HG02981 (cell line): ENCODE data around the gene SPATA33.
"Not testable (repeated sequence)": the region's sequence is repeated elsewhere in the genome, so short reads cannot be mapped to it uniquely, and the experiment has no call there.

Experiments used
- ATAC-seq: cut with Tn5 transposase; IDR thresholded peaks from one replicate; pipeline ENCODE4 v1.9.1; 2021; ENCODE audit warnings: mild to moderate bottlenecking, moderate library complexity; ENCODE audit not compliant: unreplicated experiment

Gene SPATA33

GRCh38 chr16:89624777-89625761, 32.6 kb upstream of the SPATA33 start:
- no peak for ATAC-seq

DNA sequence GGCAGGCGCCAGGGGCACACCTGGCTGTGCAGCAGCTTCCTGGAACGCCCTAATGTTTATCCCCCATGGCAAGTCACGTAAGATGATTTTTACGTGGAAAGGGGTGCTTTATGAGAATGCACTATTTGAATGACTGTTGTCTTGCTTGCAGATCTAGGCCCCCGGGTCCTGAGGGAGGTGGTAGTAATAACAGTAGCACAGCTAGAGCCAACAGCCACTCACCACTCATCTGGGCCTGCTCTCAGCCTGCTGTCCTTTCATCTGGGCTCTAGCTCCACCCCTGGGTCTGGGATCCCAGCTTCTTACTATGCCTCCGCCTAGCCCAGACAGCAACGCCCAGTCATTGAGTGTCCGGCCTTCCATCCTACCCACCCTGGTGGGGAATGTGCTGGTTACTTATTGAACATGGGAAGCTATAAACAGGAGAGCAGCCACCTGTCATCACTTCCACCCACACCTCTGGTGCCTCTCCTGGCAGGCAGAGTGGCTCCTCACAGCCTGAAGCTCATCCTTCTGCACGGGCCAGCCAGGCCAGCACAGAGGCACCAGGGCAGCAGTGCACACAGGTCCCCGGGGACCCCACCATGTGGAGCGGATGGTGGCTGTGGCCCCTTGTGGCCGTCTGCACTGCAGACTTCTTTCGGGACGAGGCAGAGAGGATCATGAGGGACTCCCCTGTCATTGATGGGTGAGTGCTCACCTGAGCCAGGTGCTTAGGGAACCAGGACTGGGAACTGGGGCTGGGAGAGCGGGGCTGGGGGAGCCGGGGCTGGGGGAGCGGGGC, 27.6 kb upstream of the SPATA33 start:
- ATAC-seq, result no peak

DNA sequence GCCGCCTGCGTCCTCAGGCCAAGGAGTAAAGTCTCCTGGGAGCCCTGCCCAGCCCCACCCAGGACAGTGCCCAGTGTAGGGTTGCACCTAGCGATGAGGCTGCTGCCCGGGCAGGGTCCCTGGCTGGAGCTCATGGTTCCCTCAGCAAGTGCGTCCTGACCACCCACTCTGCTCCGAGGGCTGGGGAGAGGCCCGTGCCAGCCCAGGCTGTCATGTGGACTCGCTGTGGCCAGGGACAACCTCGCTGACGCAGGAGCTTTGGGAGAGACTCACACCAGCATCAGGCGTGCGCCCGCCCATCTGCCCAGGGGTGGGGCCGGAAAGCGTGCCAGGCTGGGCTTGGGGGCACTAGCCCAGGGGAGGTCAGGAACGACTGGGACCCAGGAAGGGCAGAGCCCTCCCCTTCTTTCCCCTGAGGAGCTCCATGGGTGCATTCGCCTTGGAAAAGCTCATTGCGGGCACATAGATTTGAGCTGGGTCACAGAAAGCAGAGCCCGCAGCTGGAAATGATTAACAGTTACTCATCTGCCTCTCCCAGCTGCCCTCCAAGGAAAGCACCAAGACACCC, 24.5 kb upstream of the SPATA33 start:
- no peak for ATAC-seq

- not testable (repeated sequence) for ATAC-seq
Observed at GRCh38 chr16:89634463-89635385, 22.9 kb upstream of the SPATA33 start.

- no peak for ATAC-seq
Observed at GRCh38 chr16:89636663-89637062, 21.0 kb upstream of the SPATA33 start.

DNA sequence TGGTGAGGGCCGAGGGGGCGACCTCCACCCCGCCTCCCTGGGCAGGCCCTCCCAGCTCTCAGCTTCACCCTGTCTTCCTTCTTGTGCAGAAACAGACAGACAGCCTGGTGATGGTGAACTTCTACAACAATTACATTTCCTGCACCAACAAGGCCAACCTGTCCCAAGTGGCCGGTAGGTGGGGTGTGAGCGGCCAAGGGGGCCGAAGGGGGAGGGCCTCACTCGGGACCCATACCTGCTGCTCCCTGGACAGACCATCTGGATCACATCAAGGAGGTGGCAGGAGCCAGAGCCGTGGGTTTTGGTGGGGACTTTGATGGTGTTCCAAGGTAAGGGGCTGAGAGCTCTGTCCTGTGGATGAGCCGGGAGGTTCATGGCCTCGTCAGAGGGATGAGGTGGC, 20.3 kb upstream of the SPATA33 start:
- ATAC-seq, result no peak

DNA sequence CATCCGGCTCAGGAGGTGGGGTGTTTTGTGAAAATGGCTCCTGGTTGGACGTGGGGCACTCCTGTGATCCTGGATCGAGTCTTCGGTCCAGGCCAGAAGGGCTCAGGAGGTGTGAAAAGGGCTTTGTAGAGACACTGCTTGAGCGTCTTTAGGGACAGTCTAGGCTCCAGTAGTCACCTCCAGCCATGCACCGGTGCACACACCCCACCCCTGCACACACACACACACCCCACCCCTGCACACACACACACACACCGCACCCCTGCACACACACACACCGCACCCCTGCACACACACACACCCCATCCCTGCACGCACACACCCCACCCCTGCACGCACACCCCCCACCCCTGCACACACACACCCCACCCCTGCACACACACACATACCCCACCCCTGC, 19.2 kb upstream of the SPATA33 start:
- ATAC-seq, result no peak

GRCh38 chr16:89639385-89639784, 18.3 kb upstream of the SPATA33 start:
- ATAC-seq, result no peak

DNA sequence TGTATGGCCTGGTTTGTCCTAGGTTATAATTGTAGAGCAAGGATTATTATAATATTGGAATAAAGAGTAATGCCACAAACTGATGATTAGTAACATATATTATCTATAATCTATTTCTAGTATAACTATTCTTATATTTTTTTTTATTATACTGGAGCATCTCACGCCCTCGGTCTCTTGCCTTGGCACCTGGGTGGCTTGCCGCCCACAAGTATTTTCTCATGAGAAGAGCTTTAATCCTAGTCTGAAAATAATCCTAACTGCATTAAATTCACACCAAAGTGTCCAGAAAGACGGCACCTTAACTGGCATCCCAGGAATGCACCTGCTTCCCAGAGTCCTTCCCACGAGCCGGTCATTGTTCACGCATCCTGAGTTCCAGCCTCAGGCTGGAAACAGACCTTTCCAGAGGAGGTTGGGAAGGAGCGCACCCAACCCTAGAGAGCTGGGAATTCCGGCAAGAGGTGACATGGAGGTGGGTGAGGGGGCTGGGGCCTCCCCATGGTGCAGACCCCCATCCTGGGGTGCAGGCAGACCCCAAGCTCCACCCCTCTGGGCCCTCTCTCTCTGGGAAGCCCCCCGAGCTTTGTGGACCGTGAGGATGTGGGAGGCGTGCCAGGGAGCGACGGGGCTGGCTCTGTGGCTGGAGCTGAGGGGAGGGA, 16.0 kb upstream of the SPATA33 start:
- ATAC-seq, result no peak

- ATAC-seq, result no peak
Observed at GRCh38 chr16:89642574-89642973, 15.1 kb upstream of the SPATA33 start.

- ATAC-seq, result no peak
Observed at GRCh38 chr16:89643769-89644300, 13.8 kb upstream of the SPATA33 start.

DNA sequence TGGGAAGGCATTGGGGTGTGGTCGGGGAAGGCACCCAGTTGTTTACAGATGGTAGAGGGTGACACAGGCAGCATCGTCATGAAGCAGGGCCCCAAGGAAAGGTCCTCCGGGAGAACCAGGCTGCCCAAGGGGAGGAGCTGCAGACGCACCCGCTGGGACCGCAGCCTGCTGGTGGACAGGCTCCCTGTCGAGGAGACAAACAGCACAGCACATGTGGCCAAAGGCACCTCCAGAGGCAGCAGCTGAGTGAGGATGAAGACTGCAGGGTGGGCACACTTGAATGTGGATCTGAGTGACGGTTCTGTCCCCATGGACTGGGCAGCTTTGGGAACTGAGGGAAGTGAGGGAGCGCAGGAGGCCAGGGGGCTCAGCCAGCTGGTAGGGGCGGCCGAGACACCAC, 12.5 kb upstream of the SPATA33 start:
- ATAC-seq, result no peak

DNA sequence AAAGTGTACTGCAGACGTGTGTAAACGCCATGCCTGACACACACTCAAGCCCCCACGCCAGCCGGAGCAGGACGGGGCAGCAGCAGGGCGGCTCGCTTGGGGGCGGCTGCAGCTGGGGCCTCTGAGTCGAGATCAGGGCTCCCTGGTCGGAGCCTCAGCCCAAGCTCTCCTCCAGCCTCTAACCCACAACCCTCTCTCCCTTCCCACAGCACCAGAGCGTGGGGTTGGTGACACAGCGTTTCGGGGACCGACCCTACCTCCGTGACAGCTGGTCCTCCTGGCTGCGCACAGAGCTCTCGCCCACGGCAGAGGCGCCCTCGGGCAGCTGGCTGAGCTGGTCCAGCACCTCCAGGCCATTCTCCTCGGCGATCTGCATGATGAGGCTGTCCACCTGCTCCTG, 11.4 kb upstream of the SPATA33 start:
- ATAC-seq, result no peak

GRCh38 chr16:89646906-89647305, 10.7 kb upstream of the SPATA33 start:
- no peak for ATAC-seq

GRCh38 chr16:89651584-89651983, 6.1 kb upstream of the SPATA33 start:
- ATAC-seq, result no peak

DNA sequence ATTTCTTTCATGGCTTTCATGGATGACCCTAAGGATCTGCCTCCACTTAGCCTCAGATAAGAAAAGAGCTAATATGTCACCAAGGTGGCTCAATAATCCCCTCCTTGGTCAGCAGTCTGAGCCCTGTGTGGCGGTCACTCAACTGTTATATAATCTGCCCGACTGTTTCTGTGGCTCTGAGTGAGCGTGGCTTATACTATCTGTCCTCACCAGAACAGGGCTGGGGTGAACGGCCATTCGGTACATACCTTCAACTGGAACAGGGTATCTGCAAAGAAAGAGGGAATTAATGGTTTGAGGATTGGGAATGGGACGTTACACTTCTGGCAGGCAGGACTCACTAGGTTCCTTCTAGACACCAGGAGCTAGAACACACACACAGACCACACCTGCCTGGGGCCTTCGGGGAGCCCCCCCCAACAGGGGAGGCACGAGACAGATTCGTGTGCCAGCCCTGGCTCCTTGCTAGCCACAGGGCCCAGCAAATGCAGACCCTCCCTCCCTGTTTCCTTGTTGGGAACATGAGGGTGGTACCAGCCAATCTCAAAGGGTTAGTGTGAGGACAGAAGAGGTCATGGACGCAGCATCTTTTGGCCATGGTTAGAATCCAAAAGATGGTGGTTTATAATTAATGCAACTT, 3.9 kb upstream of the SPATA33 start:
- no peak for ATAC-seq

DNA sequence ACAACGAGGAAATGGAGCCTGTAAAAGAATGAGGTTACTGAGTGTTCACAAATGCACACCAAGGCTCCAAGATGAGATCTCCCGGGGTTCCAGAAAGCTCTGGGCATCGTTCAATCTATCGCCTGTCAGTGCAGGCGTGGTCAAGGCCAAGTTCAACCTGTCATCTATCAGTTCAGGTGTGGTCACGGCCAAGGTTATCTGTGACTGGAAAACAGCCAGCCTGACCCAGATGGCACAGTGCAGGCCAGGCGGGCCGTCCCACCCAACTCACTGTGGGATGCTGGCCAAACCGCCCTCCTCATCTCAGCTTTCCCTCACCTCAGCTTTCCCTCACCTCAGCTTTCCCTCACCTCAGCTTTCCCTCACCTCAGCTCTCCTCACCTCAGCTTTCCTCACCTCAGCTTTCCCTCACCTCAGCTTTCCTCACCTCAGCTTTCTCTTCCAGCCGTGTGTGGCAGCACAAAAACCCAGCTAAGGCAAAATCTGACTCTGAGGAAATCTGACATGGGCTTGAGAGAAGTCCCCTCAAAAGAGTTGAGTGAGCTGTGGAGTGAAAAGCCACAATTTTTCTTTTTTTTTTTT, 2.5 kb upstream of the SPATA33 start:
- ATAC-seq, result no peak

DNA sequence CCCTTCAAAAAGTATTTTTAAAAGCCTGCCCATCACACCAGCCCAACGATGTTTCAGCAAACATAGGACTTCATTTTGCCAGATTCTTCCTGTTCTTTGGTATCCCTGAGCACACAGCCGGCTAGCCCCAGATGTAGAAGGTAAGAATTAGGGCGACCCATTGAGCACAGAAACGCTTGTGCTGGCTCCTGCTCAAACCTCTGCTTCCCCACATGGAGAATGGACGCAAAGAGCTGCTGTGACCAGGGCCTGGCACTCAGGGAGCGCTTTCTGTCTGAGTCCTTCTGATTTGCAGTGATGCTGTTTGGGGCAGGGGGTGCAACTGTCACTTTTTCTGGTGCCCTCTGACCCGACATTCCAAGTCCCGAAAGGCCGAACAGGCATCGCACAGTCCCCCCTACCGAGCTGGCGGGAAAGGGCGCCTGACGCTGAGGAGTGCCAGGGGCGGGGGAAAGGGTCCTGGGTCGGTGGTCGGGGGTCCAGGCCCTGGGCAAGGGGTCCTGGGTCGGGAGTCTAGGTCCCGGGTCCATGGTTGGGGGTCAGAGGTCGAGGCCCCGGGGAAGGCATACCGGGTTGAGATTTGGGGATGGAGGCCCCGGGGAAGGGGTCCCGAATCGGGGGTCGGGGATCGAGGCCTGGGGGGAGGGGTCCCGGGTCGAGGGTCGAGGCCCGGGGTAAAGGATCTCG, 1.1 kb upstream of the SPATA33 start:
- ATAC-seq, result no peak
